ENCODE data around the gene TARM1.
A peak's percentile ranks its signal among the peaks of the same experiment; 100 is the strongest.
"Not testable (repeated sequence)": the region's sequence is repeated elsewhere in the genome, so short reads cannot be mapped to it uniquely, and the experiment has no call there.

TARM1 gene

GRCh38 chr19:54081032-54081431 lies at the start of gene TARM1:
TARM1 (minus strand) TSS chr19:54081365; CDS start chr19:54081340, 25 bp downstream.
- ATAC-seq, result no peak

GRCh38 chr19:54129617-54129996 lies 48.4 kb upstream of the TARM1 start:
- no peak for ATAC-seq

GRCh38 chr19:54128796-54129616 lies 47.8 kb upstream of the TARM1 start:
- no peak for ATAC-seq

GRCh38 chr19:54128441-54128725 lies 47.2 kb upstream of the TARM1 start:
- no peak for ATAC-seq

GRCh38 chr19:54127688-54128440 lies 46.7 kb upstream of the TARM1 start:
- ATAC-seq, result no peak

- ATAC-seq, result no peak
These were observed 44.5 kb upstream of the TARM1 start for GRCh38 chr19:54125713-54126112.

- ATAC-seq, result no peak
These were observed 43.2 kb upstream of the TARM1 start for GRCh38 chr19:54124393-54124792.

GRCh38 chr19:54123682-54124081 lies 42.5 kb upstream of the TARM1 start:
- ATAC-seq, result no peak

- ATAC-seq, result no peak
These were observed 40.1 kb upstream of the TARM1 start for GRCh38 chr19:54121259-54121658.

GRCh38 chr19:54115109-54116063 lies 34.2 kb upstream of the TARM1 start, which contains the start of the genes PRPF31 and TFPT:
PRPF31 (plus strand) TSS chr19:54115754; CDS start chr19:54118279, 2,525 bp downstream.
TFPT (minus strand) TSS chr19:54115657; CDS start chr19:54115269, 388 bp downstream.
- ATAC-seq, result peak; percentile 93 to 94

- ATAC-seq, result peak; percentile 9 to 26
These were observed 33.4 kb upstream of the TARM1 start for GRCh38 chr19:54114340-54115108.

- ATAC-seq, result no peak
These were observed 28.5 kb upstream of the TARM1 start for GRCh38 chr19:54109651-54110050.

GRCh38 chr19:54108496-54108895 lies 27.3 kb upstream of the TARM1 start:
- ATAC-seq, result no peak

- ATAC-seq, result no peak
These were observed 26.8 kb upstream of the TARM1 start for GRCh38 chr19:54107876-54108490.

GRCh38 chr19:54106716-54107115 lies 25.6 kb upstream of the TARM1 start:
- ATAC-seq, result no peak

- no peak for ATAC-seq
These were observed 24.6 kb upstream of the TARM1 start for GRCh38 chr19:54105796-54106195.

GRCh38 chr19:54104998-54105715 lies 24.0 kb upstream of the TARM1 start:
- ATAC-seq, result no peak

GRCh38 chr19:54102421-54103169 lies 21.4 kb upstream of the TARM1 start, which contains the start of gene NDUFA3:
NDUFA3 (plus strand) TSS chr19:54102855; CDS start chr19:54102879, 24 bp downstream.
- ATAC-seq, result peak; percentile 99 to 100

- ATAC-seq, result no peak
These were observed 19.4 kb upstream of the TARM1 start, which contains the start of gene OSCAR for GRCh38 chr19:54100561-54100960. OSCAR (minus strand) TSS chr19:54100803; CDS start chr19:54100792, 11 bp downstream.

- not testable (repeated sequence) for ATAC-seq
These were observed 18.7 kb upstream of the TARM1 start for GRCh38 chr19:54099903-54100255.

All from activated CD4-positive, CD25-positive, alpha-beta regulatory T cell treated with anti-CD3 and anti-CD28 coated beads, Interleukin-2, amount 50 U/mL, for 24 hours (primary cell).